Activated T-cell treated with anti-CD3 and anti-CD28 coated beads, Interleukin-2, amount 50 U/mL, for 48 hours (primary cell): ENCODE data around the gene CALHM6.

Experiments used
- DNase-seq, 2 experiments: peaks; one replicate each; pipeline ENCODE4 v3.0.0-alpha.2; 2020

CALHM6 gene

GRCh38 chr6:116446399-116446798 lies 14.8 kb upstream of the CALHM6 start:
- no peak for DNase-seq

DNA sequence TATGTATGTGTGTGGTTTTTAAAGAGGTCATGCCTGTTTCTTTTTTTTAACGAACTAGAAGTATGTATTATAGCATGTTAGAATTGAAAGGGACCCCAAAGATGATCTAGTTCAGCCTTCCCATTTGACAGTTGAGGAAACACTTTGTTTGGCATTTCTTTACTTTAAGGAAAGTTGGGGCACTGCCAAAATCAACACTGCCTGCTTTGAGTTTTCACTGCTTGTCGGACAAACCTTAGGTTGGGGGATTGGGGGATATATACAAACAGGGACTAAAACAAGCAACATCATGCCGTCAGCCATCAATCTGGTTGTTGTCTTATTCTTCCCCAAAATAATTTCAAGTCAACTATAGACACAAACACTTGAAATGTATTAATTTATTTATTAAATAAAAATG lies 14.1 kb upstream of the CALHM6 start:
- no peak for DNase-seq

DNA sequence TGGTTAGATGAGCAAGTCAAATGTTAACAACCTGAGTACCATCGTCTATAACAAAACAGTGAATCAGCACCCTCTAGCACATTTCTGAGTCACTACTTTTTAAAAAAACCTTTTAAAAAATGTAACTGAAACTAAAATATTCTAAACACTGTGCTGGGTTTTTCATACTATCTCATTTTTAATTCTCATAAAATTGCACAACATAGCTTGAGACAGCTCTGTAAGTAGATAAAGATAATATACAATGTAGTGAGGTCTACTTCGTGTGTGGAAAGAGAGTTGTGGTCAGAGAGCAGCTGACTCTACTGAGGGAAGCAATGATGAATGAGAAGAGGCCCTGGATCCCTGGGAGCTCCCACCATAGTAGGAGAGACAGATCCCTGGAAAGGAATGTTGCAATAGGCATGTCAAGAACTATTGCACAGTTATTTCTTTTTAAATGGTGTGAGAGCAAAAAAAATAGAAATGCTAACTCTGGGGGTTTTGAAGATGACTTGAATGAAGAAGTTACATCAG lies 13.6 kb upstream of the CALHM6 start:
- DNase-seq = no peak

DNA sequence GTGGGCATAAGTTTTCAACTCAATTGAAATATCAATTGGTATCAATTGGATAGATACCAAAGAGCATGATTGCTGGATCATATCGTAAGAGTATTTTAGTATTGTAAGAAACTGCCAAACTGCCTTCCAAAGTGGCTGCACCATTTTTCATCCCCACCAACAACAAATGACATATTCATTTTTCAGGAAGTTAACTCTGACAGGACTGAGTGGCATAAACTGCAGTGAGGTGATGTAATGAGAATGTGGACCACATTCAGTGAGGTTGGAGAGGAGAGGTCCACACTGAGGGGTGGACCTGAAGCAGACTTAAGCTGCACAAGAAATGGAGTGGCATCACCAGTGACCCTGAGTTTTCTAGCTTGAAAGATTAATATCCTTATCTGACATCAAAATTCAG lies 11.6 kb upstream of the CALHM6 start:
- DNase-seq = no peak

GRCh38 chr6:116450185-116450710 lies 10.9 kb upstream of the CALHM6 start:
- no peak for DNase-seq

DNA sequence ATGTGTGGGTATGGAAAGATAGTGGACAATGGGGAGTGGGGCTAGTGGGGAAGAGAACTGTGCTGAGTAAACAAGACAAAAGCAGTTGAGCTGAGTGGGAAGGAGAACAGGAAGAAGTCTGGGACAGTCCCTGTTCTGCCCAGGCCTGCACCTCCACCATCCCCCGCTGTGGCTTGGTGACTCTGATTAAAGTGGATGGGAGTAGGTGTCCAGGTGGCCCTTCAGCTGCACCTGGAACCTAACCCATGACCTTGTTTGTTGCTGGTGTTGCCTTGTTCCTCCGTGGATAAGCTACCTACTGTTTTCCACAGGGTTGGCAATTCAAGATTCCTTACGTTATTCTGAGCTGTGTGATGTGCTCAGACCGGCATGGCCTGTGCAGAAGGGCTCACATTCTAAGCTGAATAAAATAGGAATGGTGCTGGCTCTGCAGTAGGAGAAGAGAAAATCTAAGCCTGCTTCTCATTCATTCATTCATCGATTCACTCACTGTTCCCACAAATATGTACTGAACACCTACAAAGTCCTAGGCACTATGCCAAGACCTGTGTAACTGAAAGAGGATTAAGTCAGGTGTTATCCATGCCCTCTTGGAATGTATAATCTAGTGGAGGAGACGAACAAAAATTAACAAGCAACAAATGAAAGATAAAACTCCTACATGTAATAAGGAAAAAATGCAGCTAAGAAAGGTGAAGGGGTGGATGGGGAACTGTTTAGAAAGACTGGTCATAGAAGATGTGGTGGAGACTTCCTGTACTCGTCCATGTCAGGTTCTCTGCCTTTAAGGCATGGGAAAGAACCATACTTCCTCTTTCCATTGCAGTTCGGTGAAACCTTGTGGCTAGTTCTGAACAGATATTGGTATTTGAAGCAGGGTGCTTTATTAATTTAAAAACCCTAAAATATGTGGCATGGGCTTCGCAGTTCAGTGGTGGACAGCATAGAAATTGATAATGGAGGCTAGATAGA lies 10.1 kb upstream of the CALHM6 start:
- DNase-seq = no peak

- no peak for DNase-seq
These were observed 9.3 kb upstream of the CALHM6 start for GRCh38 chr6:116451916-116452315.

GRCh38 chr6:116452531-116452930 lies 8.6 kb upstream of the CALHM6 start:
- no peak for DNase-seq

- DNase-seq = no peak
These were observed 5.1 kb upstream of the CALHM6 start for GRCh38 chr6:116456106-116456505.

DNA sequence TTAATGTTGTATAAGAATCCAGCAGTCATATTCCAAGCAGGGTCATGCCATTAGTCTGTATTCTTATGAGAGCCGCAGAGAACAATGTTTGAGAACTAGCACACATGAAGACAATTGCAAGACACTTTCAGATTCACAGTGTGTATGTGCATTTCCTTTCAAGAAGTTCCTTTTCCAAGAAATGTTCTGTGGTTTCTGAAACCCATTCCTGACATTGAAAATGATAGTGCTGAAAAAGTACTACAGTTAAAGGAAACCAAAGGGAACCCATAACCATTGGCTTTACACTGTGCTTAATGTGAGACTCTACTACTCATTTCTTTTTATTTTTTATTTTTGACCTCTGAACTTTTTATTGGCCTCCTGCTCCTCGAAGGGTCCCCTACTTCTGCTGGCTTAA lies 4.2 kb upstream of the CALHM6 start:
- DNase-seq = no peak

DNA sequence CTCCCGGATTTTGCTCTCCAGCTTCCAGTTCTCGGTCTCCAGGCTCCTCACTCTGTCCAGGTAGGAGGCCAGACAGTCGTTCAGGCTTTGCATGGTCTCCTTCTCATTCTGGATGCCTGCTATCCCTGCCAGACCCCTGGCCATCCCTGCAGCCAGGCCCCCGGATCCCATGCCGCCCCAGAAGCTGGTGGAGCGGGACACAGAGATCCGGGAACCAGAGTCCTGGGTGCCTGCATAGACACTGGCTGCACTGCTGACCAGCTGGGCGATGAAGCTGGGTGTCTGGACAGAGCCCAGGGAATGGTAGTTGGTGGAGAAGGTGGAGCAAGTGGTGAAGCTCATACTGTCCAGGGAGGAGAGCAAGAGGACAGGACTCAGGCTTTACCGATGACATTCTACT lies 2.9 kb upstream of the CALHM6 start:
- no peak for DNase-seq

DNA sequence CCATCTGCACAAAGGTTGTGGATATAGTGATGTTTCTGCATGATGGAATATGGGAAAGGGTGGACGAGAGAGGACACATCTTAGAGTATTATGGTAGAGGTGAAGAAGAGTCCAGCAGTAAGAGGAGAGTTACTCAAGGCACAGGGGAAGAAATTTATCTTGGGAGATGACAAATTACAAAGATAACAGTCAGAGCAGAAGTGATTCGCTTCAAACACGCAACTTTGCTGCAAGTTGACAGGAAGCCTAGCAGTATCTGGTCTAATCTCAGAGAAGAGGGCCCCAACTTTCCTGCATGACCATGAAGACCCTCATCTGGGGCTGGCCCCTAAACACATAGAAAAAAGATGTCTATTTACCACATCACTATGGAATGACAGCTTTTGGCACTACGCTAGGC lies 1.2 kb upstream of the CALHM6 start:
- no peak for DNase-seq

GRCh38 chr6:116461932-116462885 lies 1.0 kb downstream of the CALHM6 start:
- peak; percentile 65 to 76 for DNase-seq

- no peak for DNase-seq
These were observed 2.1 kb downstream of the CALHM6 start for GRCh38 chr6:116463301-116463700.

DNA sequence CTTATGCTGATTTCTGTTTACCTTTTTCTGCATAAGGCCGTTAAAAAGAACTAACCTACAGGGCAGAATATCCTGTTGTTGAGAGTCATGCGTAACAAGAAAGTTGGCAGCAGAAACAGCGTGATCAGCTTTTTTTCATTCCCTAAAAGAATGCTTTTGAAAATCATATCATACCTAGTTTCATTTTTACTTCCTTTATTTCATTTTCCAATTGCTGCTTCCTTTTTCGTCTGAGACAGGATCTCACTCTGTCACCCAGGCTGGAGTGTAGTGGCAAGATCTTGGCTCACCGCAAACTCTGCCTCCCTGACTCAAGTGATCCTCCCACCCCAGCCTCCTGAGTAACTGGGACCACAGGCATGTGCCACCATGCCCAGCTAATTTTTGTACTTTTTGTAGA lies 4.1 kb downstream of the CALHM6 start:
- no peak for DNase-seq

DNA sequence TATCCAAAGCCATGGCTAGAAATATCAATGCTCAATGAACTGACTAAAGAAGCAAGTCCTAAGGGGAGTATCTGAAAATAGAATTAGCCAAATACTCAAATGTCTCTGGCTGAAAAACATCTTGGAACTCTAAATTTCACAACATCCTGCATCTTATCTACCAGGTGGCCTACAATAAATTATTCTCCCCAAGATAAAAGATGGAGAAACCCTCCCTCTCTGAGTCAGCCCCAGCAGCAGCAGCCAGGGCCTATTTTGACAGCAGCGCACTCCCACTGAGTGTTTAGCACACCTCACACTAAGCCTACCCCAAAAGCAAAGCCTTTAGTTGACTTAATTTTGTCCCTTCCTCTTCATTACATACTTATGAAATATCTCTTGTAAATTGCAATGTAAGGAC lies 5.9 kb downstream of the CALHM6 start:
- DNase-seq = no peak

DNA sequence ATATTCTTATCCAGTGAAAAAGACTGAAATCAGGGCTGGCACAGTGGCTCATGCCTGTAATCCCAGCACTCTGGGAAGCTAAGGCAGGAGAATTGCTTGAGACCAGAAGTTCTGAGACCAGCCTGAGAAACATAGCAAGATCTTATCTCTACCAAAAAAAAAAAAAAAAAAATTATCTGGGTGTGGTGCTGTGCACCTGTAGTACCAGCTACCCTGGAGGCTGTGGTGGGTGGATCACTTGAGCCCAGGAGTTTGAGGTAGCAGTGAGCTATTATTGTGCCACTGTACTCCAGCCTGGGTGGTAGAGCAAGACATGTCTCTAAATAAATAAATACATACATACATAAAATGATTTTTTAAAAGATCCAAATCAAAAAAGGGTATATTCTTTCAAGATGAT lies 6.3 kb downstream of the CALHM6 start:
- DNase-seq = no peak

DNA sequence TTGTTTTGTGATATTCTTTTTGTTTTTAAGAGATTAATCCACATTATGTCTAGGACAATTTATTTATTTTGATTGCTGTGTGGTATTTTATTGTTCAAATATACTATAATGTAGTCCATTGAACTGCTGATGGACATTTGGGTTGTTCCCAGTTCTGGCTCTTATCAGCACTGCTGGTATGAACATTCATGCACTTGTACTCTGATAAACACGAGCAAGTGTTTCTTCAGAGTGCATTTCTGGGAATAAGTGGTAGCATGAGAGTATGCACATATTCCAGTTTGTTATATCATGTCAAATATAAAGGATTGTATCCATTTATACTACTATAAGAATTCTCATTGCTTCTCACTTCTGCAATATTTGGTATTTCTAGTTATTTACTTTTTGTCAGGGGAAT lies 7.1 kb downstream of the CALHM6 start:
- no peak for DNase-seq

DNA sequence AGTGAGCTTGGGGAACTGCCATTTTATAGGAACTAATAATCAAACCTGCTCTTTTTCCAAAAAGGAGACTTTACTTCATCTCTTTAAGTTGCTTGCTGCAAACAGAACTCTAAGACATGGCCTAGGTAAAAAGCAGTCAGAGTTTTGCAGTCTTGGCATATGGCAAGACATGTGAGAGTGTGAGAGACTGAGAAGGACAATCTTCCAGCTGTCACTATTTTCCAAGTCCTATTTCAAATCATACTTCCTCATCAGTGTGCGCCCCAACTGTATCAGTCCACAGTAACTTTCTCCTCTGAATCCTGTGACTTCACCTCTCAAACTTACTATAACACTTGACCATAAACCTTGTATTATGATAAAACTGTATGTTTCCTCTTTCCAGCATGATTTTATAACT lies 10.4 kb downstream of the CALHM6 start:
- DNase-seq = no peak

GRCh38 chr6:116472706-116473105 lies 11.5 kb downstream of the CALHM6 start:
- no peak for DNase-seq

GRCh38 chr6:116475141-116475540 lies 14.0 kb downstream of the CALHM6 start:
- no peak for DNase-seq

DNA sequence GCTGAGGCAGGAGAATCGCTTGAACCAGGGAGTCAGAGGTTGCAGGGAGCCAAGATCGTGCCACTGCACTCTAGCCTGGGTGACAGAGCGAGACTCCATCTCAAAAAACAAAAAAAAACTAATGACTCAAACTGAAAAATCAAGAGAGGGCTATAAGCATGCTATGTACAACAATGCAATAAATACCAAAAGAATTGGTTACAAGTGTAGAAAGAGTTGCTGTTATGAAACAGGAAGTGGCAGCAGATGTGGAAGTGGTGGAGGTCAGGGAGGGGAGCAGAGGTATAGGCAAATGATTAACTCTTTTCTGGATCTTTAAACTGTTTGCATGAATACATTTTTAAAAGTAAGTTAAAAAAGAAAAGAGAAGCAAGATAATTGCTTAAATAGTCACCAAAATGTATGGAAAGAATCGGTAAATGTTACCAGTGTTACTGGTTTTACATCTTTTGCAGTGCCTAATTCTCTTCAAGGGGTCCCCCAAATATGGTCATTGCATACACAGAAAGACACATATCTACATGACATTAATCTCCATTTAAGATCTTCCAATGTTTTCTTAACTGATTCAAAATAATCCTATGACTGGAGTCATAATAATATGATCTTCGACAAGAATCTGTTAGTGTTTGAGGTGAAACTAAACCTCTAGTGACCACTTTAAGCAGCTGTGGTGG lies 15.0 kb downstream of the CALHM6 start:
- DNase-seq = peak; percentile 28 to 30

GRCh38 chr6:116482780-116483179 lies 21.6 kb downstream of the CALHM6 start:
- DNase-seq = no peak
